Activated naive CD8-positive, alpha-beta T cell treated with anti-CD3 and anti-CD28 coated beads, Interleukin-2, amount 10 ng/mL, durations not matched to agents 7 days and 5 days (primary cell): ENCODE data around the gene MAOB. TPM values are rescaled to one million over a fixed set of nuclear protein-coding genes. Genes with fewer than 3 reads are reported as not detected.

Source experiments
- ATAC-seq: fragments of 150-1000 bp; cut with Tn5 transposase; one replicate; pipeline ENCODE4 v1.10.0; 2021; ENCODE audit warnings: low read depth, moderate library complexity
- POLR2A ChIA-PET: fragments of 350-600 bp; sonication (Branson Sonifier 250); formaldehyde crosslinking; loops from one replicate; lab custom pipeline; 2021; ENCODE audit warnings: antibody characterized with exemption; lab: Charles Lee
- DNase-seq: peaks from one replicate; pipeline ENCODE4 v3.0.0; 2021
- H3K27ac Mint-ChIP-seq: one replicate; pipeline ENCODE4 v1.8.0; 2022; ENCODE audit warnings: mild to moderate bottlenecking, mixed read lengths
- H3K27me3 Mint-ChIP-seq: one replicate; pipeline ENCODE4 v1.8.0; 2022; ENCODE audit warnings: mild to moderate bottlenecking, moderate library complexity, mixed read lengths
- H3K36me3 Mint-ChIP-seq: one replicate; pipeline ENCODE4 v1.8.0; 2021; ENCODE audit warnings: mild to moderate bottlenecking, mixed read lengths
- H3K4me1 Mint-ChIP-seq: one replicate; pipeline ENCODE4 v1.8.0; 2021; ENCODE audit warnings: mixed read lengths
- H3K4me3 Mint-ChIP-seq: one replicate; pipeline ENCODE4 v1.8.0; 2022; ENCODE audit warnings: mild to moderate bottlenecking, moderate library complexity, mixed read lengths
- H3K9me3 Mint-ChIP-seq: one replicate; pipeline ENCODE4 v1.8.0; 2021; ENCODE audit warnings: mixed read lengths
- total RNA-seq, 2 experiments: library from RNA; stranded (reverse); gene quantifications; one replicate each; pipeline ENCODE4 v1.2.3, GENCODE V29; 2021

Gene MAOB
- total RNA-seq, 2 experiments from 2014 or later: not detected

- Mint-ChIP-seq H3K4me3 (no peak overlapping the region), H3K27ac (no peak overlapping the region), H3K4me1 (no peaks in the 10 kb centered on the region), H3K27me3 (peaks cover 3% of the 10 kb centered on the region), H3K36me3 (no peaks in the 10 kb centered on the region), H3K9me3 (no peaks in the 10 kb centered on the region)
- POLR2A ChIA-PET: no interaction called here
- DNase-seq (no peak), ATAC-seq (no peak)
Observed at GRCh38 chrX:43876680-43877079, 5.6 kb downstream of the MAOB start.

- Mint-ChIP-seq H3K9me3 (no peaks in the 10 kb centered on the region), H3K27ac (no peak overlapping the region), H3K27me3 (no peaks in the 10 kb centered on the region), H3K4me1 (no peaks in the 10 kb centered on the region), H3K36me3 (no peaks in the 10 kb centered on the region), H3K4me3 (no peak overlapping the region)
- DNase-seq (no peak), ATAC-seq (no peak)
- POLR2A ChIA-PET: no interaction called here
Observed at GRCh38 chrX:43870758-43871419, 11.4 kb downstream of the MAOB start.

- no peak for DNase-seq
- H3K4me3 Mint-ChIP-seq: no peak overlapping the region
- no peak overlapping the region for H3K27ac Mint-ChIP-seq
Observed at GRCh38 chrX:43870011-43870410, 12.2 kb downstream of the MAOB start.

GRCh38 chrX:43868791-43869190 is 13.5 kb downstream of the MAOB start:
- no peak overlapping the region for H3K4me3 Mint-ChIP-seq
- ATAC-seq (no peak), DNase-seq (no peak)
- no peaks in the 10 kb centered on the region for H3K9me3 Mint-ChIP-seq
- POLR2A ChIA-PET: no interaction called here
- no peaks in the 10 kb centered on the region for H3K27me3 Mint-ChIP-seq
- no peaks in the 10 kb centered on the region for H3K4me1 Mint-ChIP-seq
- no peaks in the 10 kb centered on the region for H3K36me3 Mint-ChIP-seq
- no peak overlapping the region for H3K27ac Mint-ChIP-seq

More at GRCh38 chrX:43870011-43870410, 12.2 kb downstream of the MAOB start:
- POLR2A ChIA-PET: no interaction called here
- Mint-ChIP-seq H3K9me3 (no peaks in the 10 kb centered on the region), H3K4me1 (no peaks in the 10 kb centered on the region), H3K36me3 (no peaks in the 10 kb centered on the region), H3K27me3 (no peaks in the 10 kb centered on the region)
- no peak for ATAC-seq

GRCh38 chrX:43866423-43866822 is 15.8 kb downstream of the MAOB start:
- H3K4me3 Mint-ChIP-seq: no peak overlapping the region
- no peaks in the 10 kb centered on the region for H3K9me3 Mint-ChIP-seq
- ATAC-seq (no peak), DNase-seq (no peak)
- peaks cover 2% of the 10 kb centered on the region for H3K27me3 Mint-ChIP-seq
- POLR2A ChIA-PET: no interaction called here
- no peak overlapping the region for H3K27ac Mint-ChIP-seq
- H3K4me1 Mint-ChIP-seq: no peaks in the 10 kb centered on the region
- H3K36me3 Mint-ChIP-seq: no peaks in the 10 kb centered on the region

- H3K27ac Mint-ChIP-seq: no peak overlapping the region
- ATAC-seq (no peak), DNase-seq (no peak)
- H3K36me3 Mint-ChIP-seq: no peaks in the 10 kb centered on the region
- H3K4me3 Mint-ChIP-seq: no peak overlapping the region
- POLR2A ChIA-PET: no interaction called here
- no peaks in the 10 kb centered on the region for H3K9me3 Mint-ChIP-seq
- H3K27me3 Mint-ChIP-seq: peaks cover 2% of the 10 kb centered on the region
- no peaks in the 10 kb centered on the region for H3K4me1 Mint-ChIP-seq
Observed at GRCh38 chrX:43865791-43866190, 16.5 kb downstream of the MAOB start.

GRCh38 chrX:43862434-43862833 is 19.8 kb downstream of the MAOB start:
- Mint-ChIP-seq H3K36me3 (no peaks in the 10 kb centered on the region), H3K4me3 (no peak overlapping the region), H3K4me1 (no peaks in the 10 kb centered on the region), H3K27me3 (peaks cover 2% of the 10 kb centered on the region), H3K27ac (no peak overlapping the region), H3K9me3 (no peaks in the 10 kb centered on the region)
- DNase-seq: no peak
- no peak for ATAC-seq
- POLR2A ChIA-PET: no interaction called here

GRCh38 chrX:43861750-43862149 is 20.5 kb downstream of the MAOB start:
- POLR2A ChIA-PET: no interaction called here
- H3K4me3 Mint-ChIP-seq: no peak overlapping the region
- no peak for DNase-seq
- H3K36me3 Mint-ChIP-seq: no peaks in the 10 kb centered on the region
- H3K27ac Mint-ChIP-seq: no peak overlapping the region
- H3K27me3 Mint-ChIP-seq: peaks cover 2% of the 10 kb centered on the region
- no peak for ATAC-seq
- no peaks in the 10 kb centered on the region for H3K9me3 Mint-ChIP-seq
- H3K4me1 Mint-ChIP-seq: no peaks in the 10 kb centered on the region

GRCh38 chrX:43860646-43861370 is 21.4 kb downstream of the MAOB start:
- no peaks in the 10 kb centered on the region for H3K9me3 Mint-ChIP-seq
- POLR2A ChIA-PET: no interaction called here
- peaks cover 2% of the 10 kb centered on the region for H3K27me3 Mint-ChIP-seq
- no peak for ATAC-seq
- no peaks in the 10 kb centered on the region for H3K4me1 Mint-ChIP-seq
- H3K36me3 Mint-ChIP-seq: no peaks in the 10 kb centered on the region
- no peak overlapping the region for H3K4me3 Mint-ChIP-seq
- no peak for DNase-seq
- no peak overlapping the region for H3K27ac Mint-ChIP-seq

GRCh38 chrX:43853225-43853828 is 28.9 kb downstream of the MAOB start:
- no peaks in the 10 kb centered on the region for H3K36me3 Mint-ChIP-seq
- no peaks in the 10 kb centered on the region for H3K4me1 Mint-ChIP-seq
- no peak for ATAC-seq
- H3K9me3 Mint-ChIP-seq: no peaks in the 10 kb centered on the region
- POLR2A ChIA-PET: no interaction called here
- DNase-seq: no peak
- no peaks in the 10 kb centered on the region for H3K27me3 Mint-ChIP-seq
- H3K4me3 Mint-ChIP-seq: no peak overlapping the region
- no peak overlapping the region for H3K27ac Mint-ChIP-seq

- no peaks in the 10 kb centered on the region for H3K36me3 Mint-ChIP-seq
- H3K27me3 Mint-ChIP-seq: no peaks in the 10 kb centered on the region
- no peak for ATAC-seq
- POLR2A ChIA-PET: no interaction called here
- no peak overlapping the region for H3K4me3 Mint-ChIP-seq
- H3K9me3 Mint-ChIP-seq: no peaks in the 10 kb centered on the region
- DNase-seq: no peak
- H3K4me1 Mint-ChIP-seq: no peaks in the 10 kb centered on the region
- H3K27ac Mint-ChIP-seq: no peak overlapping the region
Observed at GRCh38 chrX:43850629-43851028, 31.6 kb downstream of the MAOB start.

GRCh38 chrX:43849173-43849572 is 33.1 kb downstream of the MAOB start:
- Mint-ChIP-seq H3K27ac (no peak overlapping the region), H3K4me1 (no peaks in the 10 kb centered on the region), H3K4me3 (no peak overlapping the region), H3K9me3 (no peaks in the 10 kb centered on the region), H3K36me3 (no peaks in the 10 kb centered on the region), H3K27me3 (no peaks in the 10 kb centered on the region)
- POLR2A ChIA-PET: no interaction called here
- ATAC-seq (no peak), DNase-seq (no peak)

GRCh38 chrX:43847352-43847751 is 34.9 kb downstream of the MAOB start:
- POLR2A ChIA-PET: no interaction called here
- Mint-ChIP-seq H3K27ac (no peak overlapping the region), H3K4me3 (no peak overlapping the region), H3K27me3 (peaks cover 2% of the 10 kb centered on the region), H3K9me3 (no peaks in the 10 kb centered on the region), H3K4me1 (no peaks in the 10 kb centered on the region), H3K36me3 (no peaks in the 10 kb centered on the region)
- ATAC-seq: no peak
- no peak for DNase-seq

GRCh38 chrX:43846558-43846957 is 35.7 kb downstream of the MAOB start:
- Mint-ChIP-seq H3K27me3 (peaks cover 4% of the 10 kb centered on the region), H3K4me1 (no peaks in the 10 kb centered on the region), H3K9me3 (no peaks in the 10 kb centered on the region), H3K4me3 (no peak overlapping the region), H3K36me3 (no peaks in the 10 kb centered on the region), H3K27ac (no peak overlapping the region)
- ATAC-seq: no peak
- POLR2A ChIA-PET: no interaction called here
- no peak for DNase-seq
